GM21390 (cell line): Measurements from ENCODE around the gene XCL2.
"Not testable (repeated sequence)": the region's sequence is repeated elsewhere in the genome, so short reads cannot be mapped to it uniquely, and the experiment has no call there.

Source experiments
- ATAC-seq: cut with Tn5 transposase; IDR thresholded peaks from one replicate; pipeline ENCODE4 v1.9.1; 2021; ENCODE audit not compliant: unreplicated experiment

XCL2 gene

GRCh38 chr1:168560370-168560769 lies 16.6 kb upstream of the XCL2 start:
- ATAC-seq = no peak

- ATAC-seq = no peak
Measured at GRCh38 chr1:168556647-168557046, 12.8 kb upstream of the XCL2 start.

GRCh38 chr1:168555508-168556046 lies 11.8 kb upstream of the XCL2 start:
- no peak for ATAC-seq

GRCh38 chr1:168554603-168555483 lies 11.0 kb upstream of the XCL2 start:
- ATAC-seq = no peak

GRCh38 chr1:168553680-168554553 lies 10.1 kb upstream of the XCL2 start:
- ATAC-seq = no peak

- ATAC-seq = no peak
Measured at GRCh38 chr1:168552961-168553360, 9.2 kb upstream of the XCL2 start.

GRCh38 chr1:168551688-168552087 lies 7.9 kb upstream of the XCL2 start:
- no peak for ATAC-seq

- ATAC-seq = no peak
Measured at GRCh38 chr1:168550971-168551370, 7.2 kb upstream of the XCL2 start.

- not testable (repeated sequence) for ATAC-seq
Measured at GRCh38 chr1:168546553-168546895, 2.7 kb upstream of the XCL2 start.

GRCh38 chr1:168545678-168546552 lies 2.1 kb upstream of the XCL2 start:
- ATAC-seq = not testable (repeated sequence)

- not testable (repeated sequence) for ATAC-seq
Measured at GRCh38 chr1:168542978-168543377, 819 bp downstream of the XCL2 start.

- not testable (repeated sequence) for ATAC-seq
Measured at GRCh38 chr1:168540798-168541197, 3.0 kb downstream of the XCL2 start.

GRCh38 chr1:168535536-168535935 lies 8.3 kb downstream of the XCL2 start:
- no peak for ATAC-seq

GRCh38 chr1:168531615-168532345 lies 12.0 kb downstream of the XCL2 start:
- ATAC-seq = no peak

GRCh38 chr1:168529518-168529917 lies 14.3 kb downstream of the XCL2 start:
- ATAC-seq = no peak

GRCh38 chr1:168521401-168522000 lies 22.3 kb downstream of the XCL2 start:
- ATAC-seq = no peak

GRCh38 chr1:168520832-168521231 lies 23.0 kb downstream of the XCL2 start:
- ATAC-seq = no peak

- ATAC-seq = peak; percentile 58
Measured at GRCh38 chr1:168520052-168520751, 23.6 kb downstream of the XCL2 start.

- ATAC-seq = no peak
Measured at GRCh38 chr1:168518813-168519212, 25.0 kb downstream of the XCL2 start.
